ENCODE results near the gene GCC1. TPM values are rescaled to one million over a fixed set of nuclear protein-coding genes. Genes with fewer than 3 reads are reported as not detected.
A peak's percentile ranks its signal among the peaks of the same experiment; 100 is the strongest.

GCC1 gene, protein sequence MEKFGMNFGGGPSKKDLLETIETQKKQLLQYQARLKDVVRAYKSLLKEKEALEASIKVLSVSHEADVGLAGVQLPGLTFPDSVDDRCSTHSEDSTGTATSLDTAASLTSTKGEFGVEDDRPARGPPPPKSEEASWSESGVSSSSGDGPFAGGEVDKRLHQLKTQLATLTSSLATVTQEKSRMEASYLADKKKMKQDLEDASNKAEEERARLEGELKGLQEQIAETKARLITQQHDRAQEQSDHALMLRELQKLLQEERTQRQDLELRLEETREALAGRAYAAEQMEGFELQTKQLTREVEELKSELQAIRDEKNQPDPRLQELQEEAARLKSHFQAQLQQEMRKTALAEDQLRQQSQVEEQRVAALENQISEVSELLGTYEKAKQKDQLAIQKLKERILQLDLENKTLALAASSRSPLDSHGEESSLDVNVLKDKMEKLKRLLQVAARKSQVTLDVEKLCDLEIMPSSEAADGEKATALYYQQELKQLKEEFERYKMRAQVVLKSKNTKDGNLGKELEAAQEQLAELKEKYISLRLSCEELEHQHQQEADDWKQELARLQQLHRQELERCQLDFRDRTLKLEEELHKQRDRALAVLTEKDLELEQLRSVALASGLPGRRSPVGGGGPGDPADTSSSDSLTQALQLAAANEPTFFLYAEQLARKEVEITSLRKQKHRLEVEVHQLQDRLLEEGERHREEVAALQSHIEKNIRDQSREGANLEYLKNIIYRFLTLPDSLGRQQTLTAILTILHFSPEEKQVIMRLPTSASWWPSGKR
- 17.6 and 19.7 TPM in 2 replicates for total RNA-seq

GRCh38 chr7:127585044-127585953 is at the start of gene GCC1:
TSS of gene GCC1 (minus strand) at chr7:127585596. CDS start at chr7:127585182, 414 bp downstream.
- peak; percentile 34 for DNase-seq (ENCODE audit: extremely low read depth, low read depth, low spot score)

DNA sequence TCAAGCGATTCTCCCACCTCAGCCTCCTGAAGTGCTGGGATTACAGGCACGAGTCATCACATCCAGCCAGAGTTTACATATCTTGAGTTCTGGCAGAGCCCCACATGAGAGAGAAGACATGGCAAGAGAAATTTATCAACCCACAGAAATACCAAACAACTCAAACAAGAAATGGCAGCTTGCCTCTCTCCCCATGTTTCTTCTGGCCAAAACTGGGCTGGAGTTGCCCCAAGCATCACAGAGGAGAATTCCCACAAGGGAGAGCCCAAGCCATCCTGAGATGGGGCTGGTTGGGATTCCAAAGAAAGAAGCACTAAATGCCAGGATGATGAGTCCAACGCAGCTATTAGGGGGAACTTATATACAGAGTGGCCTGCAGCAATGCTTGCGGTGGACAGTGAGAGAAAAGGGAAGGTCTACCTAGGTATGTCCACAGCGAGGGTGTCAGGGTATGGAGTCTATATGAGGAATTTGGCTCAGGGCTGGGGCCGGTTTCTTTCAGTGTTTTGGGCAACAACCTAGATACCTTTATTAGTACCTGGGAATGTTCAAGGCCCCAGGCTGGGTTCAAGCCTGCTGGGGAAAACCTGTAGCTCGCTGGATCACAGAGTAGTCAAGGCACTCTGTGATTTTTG is 47.0 kb upstream of the GCC1 start:
- DNase-seq (ENCODE audit: extremely low read depth, low read depth, low spot score): no peak

DNA sequence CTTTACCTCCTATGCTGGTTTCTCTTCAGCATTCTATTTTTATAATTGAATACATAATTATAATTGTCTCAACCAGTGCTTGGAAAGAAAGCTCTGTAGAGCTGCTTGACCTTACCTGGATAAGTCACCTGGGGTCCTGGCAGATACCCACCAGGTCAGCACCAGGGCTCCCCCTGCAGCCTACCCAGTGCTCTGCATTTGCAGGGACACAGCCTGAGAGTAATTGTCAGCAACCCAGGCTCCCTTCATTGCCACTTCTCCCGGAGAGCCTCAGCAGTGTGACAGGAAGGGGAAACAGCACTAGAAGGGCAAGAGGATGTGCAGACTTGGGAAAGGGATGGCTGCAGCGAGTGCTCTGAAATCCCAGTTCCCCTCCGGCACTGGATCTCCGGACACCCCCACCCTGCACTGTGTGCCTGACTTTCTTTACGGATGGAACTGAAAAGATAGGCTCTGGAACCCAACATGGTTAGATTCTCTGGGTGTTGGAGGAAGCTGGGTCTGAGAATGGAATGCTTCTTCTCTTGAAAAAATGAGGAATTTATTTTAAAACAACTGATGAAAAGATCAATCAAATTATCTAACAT is 44.0 kb upstream of the GCC1 start:
- no peak for DNase-seq (ENCODE audit: extremely low read depth, low read depth, low spot score)

GRCh38 chr7:127628445-127628844 is 43.0 kb upstream of the GCC1 start:
- no peak for DNase-seq (ENCODE audit: extremely low read depth, low read depth, low spot score)

DNA sequence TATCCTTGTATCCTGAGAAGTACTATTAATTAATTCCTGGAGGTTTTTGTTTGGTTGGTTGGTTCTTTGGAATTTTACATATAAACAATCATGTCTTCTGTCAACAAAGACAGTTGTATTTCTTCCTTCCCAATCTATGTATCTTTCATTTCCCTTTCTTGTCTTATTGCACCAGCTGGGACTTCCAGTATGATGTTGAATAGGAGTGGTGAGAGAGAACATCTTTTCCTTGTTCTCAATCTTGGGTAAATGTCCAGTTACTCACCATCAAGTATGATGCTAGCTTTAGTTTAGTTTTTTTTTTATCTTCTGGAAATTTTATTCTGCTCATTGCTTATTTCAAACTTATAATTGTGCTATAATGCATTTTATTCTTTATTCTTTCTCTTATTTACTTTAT is 39.9 kb upstream of the GCC1 start:
- DNase-seq (ENCODE audit: extremely low read depth, low read depth, low spot score): no peak

- DNase-seq (ENCODE audit: extremely low read depth, low read depth, low spot score): no peak
Observed at GRCh38 chr7:127620406-127621233, 35.2 kb upstream of the GCC1 start.

GRCh38 chr7:127619681-127620405 is 34.4 kb upstream of the GCC1 start:
- no peak for DNase-seq (ENCODE audit: extremely low read depth, low read depth, low spot score)

DNA sequence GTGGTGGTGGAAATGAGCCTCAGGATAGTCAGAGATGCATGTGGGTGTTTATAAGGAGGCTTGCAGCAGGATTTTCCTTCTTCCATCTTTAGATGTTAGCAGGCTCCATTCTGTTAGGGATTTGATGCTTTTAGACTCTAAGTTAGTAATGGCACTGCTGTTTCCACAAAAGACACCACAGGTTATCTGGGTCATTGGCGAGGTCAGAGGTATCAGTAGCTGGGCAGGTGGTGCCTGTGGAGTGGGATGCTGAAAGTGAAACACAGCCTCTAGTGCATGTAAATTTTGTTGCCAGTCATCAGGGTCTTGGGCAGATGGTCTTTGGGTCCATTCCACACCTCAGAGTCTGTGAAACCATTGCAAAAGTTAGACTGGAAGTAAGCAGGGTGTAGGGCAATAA is 33.4 kb upstream of the GCC1 start:
- DNase-seq (ENCODE audit: extremely low read depth, low read depth, low spot score): no peak

DNA sequence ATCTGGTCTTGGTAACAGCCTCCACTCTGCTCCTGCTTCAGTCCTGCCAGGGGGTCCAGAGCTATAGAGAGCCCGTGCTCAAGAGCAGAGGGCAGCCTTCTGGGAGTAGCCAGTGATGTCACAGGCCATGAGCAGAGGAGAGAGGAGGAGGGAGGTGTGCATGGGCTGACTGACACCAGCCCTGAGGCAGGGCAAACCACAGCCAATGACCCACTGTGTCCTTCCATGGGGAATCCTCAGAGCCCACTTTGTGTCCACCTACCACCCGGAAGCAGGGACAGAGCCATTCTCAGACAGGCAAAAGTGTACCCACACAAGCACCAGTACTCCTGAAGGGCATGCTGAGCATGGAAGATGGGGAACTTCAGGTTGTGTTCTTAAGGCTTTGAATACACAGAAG is 32.6 kb upstream of the GCC1 start, which contains the start of gene PAX4:
Gene PAX4 (minus strand): TSS at position 101 of the 400 bp plus-strand sequence. CDS start 2,214 bp downstream, outside the sequence.
- DNase-seq (ENCODE audit: extremely low read depth, low read depth, low spot score): no peak

GRCh38 chr7:127616724-127617123 is 31.3 kb upstream of the GCC1 start:
- no peak for DNase-seq (ENCODE audit: extremely low read depth, low read depth, low spot score)

- no peak for DNase-seq (ENCODE audit: extremely low read depth, low read depth, low spot score)
Observed at GRCh38 chr7:127612263-127612662, 26.9 kb upstream of the GCC1 start.

GRCh38 chr7:127609297-127609696 is 23.9 kb upstream of the GCC1 start:
- DNase-seq (ENCODE audit: extremely low read depth, low read depth, low spot score): no peak

DNA sequence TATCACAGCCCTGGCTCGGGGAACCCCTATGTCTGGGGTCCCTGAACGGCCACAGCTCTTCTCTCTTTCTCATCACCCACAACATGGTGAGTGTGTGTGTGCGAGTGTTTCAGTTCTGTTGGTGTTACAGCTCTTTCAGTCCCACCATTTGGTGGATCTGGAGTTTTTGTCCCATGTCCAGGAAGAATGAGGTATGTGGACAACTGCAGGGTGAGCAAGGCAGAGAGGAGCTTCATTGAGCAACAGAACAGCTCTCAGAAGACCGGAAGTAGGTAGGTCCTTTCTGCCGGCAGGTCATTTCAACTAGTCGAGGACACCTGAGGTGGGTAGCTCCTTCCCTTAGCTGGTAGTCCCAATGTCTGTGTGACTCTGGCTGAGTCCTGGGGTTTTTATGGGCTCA is 23.1 kb upstream of the GCC1 start:
- DNase-seq (ENCODE audit: extremely low read depth, low read depth, low spot score): no peak

GRCh38 chr7:127600885-127601284 is 15.5 kb upstream of the GCC1 start:
- DNase-seq (ENCODE audit: extremely low read depth, low read depth, low spot score): no peak

GRCh38 chr7:127598318-127598717 is 12.9 kb upstream of the GCC1 start:
- no peak for DNase-seq (ENCODE audit: extremely low read depth, low read depth, low spot score)

- no peak for DNase-seq (ENCODE audit: extremely low read depth, low read depth, low spot score)
Observed at GRCh38 chr7:127595737-127596136, 10.3 kb upstream of the GCC1 start.

- no peak for DNase-seq (ENCODE audit: extremely low read depth, low read depth, low spot score)
Observed at GRCh38 chr7:127594490-127594889, 9.1 kb upstream of the GCC1 start.

- no peak for DNase-seq (ENCODE audit: extremely low read depth, low read depth, low spot score)
Observed at GRCh38 chr7:127592550-127592949, 7.2 kb upstream of the GCC1 start.
